Natural killer cell treated with Interleukin-12 subunit alpha and Interleukin-12 subunit beta and Interleukin-15 and Interleukin-18, amount 100 ng/mL, for 72 hours (primary cell): ENCODE measurements around the gene PORCN. TPM values are rescaled to one million over a fixed set of nuclear protein-coding genes. Genes with fewer than 3 reads are reported as not detected.

Experiments
- ATAC-seq, 2 donors: fragments of 150-1000 bp; cut with Tn5 transposase in 1 of 2; sonication (Bioruptor Pico), chemical (Tn5 transposase) in 1 of 2; 2 replicates each; pipeline ENCODE4 v1.10.0; 2021
- DNase-seq: peaks from one replicate; pipeline ENCODE4 v3.0.0; 2022; ENCODE audit warnings: low spot score
- H3K27ac Mint-ChIP-seq, 2 donors: 1 replicate in 1 of 2; 2 replicates in 1 of 2; pipeline ENCODE4 v1.8.0; 2022; ENCODE audit warnings: mixed read lengths in 2 of 2, mild to moderate bottlenecking in 1 of 2, moderate library complexity in 1 of 2
- H3K27me3 Mint-ChIP-seq, 2 donors: 1 replicate in 1 of 2; 2 replicates in 1 of 2; pipeline ENCODE4 v1.8.0; 2022; ENCODE audit warnings: mixed read lengths in 2 of 2
- H3K36me3 Mint-ChIP-seq: one replicate; pipeline ENCODE4 v1.8.0; 2022; ENCODE audit warnings: mixed read lengths
- H3K4me1 Mint-ChIP-seq, 2 donors: 1 replicate in 1 of 2; 2 replicates in 1 of 2; pipeline ENCODE4 v1.8.0; 2022; ENCODE audit warnings: low read depth in 2 of 2, mixed read lengths in 2 of 2, mild to moderate bottlenecking in 1 of 2
- H3K4me3 Mint-ChIP-seq: one replicate; pipeline ENCODE4 v1.8.0; 2022; ENCODE audit warnings: mixed read lengths
- H3K9me3 Mint-ChIP-seq: 2 replicates; pipeline ENCODE4 v1.8.0; 2022; ENCODE audit warnings: mixed read lengths
- total RNA-seq, 2 donors: library from RNA; stranded (reverse); gene quantifications; one replicate each; pipeline ENCODE4 v1.2.3, GENCODE V29; 2022

The PORCN gene
- total RNA-seq, 2 donors from 2014 or later, result 25.9 to 31.0 TPM

- Mint-ChIP-seq H3K27me3 (peaks cover 0 to 3% of the 10 kb centered on the region in 2 donors), H3K36me3 (peaks cover under 1% of the 10 kb centered on the region), H3K9me3 (no peaks in the 10 kb centered on the region), H3K4me1 (peaks cover 27 to 36% of the 10 kb centered on the region in 2 donors), H3K4me3 (no peak overlapping the region), H3K27ac (no peak overlapping the region)
- ATAC-seq (no peak), DNase-seq (no peak)
Observed at GRCh38 chrX:48471504-48471903, 37.3 kb upstream of the PORCN start.

DNA sequence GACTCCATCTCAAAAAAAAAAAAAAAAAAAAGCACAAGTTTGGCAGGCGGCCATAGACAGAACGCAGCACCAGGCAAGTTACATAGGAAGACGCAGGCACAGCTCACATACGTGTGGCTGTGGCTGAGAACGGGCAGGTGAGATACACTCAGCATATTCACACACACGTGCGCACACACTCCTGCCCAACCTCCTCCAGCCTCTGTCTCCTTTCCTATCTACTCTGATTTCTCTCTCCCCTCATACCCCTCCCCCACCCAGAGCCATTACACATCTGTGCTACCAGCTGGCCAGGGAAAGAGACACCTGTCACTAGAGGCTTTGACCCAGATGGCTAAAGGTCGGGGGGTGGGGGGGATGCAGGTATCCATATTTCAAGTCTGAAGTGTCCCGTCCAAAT, 36.6 kb upstream of the PORCN start:
- Mint-ChIP-seq H3K9me3 (no peaks in the 10 kb centered on the region), H3K27ac (no peak overlapping the region), H3K27me3 (peaks cover 0 to 3% of the 10 kb centered on the region in 2 donors), H3K36me3 (peaks cover 8% of the 10 kb centered on the region), H3K4me1 (peaks cover 27 to 37% of the 10 kb centered on the region in 2 donors), H3K4me3 (no peak overlapping the region)
- DNase-seq, result no peak
- no peak for ATAC-seq

DNA sequence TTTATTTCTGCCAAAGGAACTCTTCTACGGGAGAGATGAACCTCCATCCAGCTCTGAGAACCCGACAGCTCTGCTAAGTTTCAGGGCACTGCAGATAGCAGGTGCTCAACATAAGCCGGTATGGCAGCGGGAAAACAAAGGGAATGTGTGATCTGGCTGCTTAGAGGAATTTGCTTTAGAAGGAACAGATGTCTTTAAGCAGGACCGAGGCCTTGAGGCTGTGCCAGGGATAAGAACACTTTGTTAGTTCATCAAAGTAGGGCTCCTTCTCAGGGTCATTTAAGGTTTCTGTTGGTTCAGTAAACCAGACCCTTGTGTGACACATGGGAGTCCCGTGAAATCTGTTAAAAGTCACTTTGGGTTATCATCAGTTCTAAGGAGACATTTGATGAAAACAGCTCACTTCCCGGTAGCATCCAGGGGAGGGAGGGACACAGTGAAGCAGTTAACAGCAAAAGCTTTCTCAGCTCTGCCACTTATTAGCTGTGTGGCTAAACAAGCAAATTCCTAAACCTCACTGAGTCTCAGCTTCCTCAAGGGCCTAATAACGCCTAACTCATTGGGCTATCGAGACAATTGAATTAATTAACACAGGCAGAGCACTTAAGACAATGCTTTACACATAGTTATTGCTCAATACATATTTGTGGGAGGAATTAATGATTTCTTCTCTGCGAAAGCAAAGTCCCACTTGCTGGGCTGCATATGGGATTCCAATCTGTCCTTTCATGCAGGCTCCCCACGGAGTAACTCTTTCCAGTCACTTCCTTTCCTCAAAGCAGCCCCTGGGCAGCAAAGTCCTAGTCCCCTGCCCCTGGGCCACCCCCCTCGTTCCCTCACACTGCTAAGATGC, 35.7 kb upstream of the PORCN start:
- no peaks in the 10 kb centered on the region for H3K9me3 Mint-ChIP-seq
- DNase-seq, result no peak
- no peak for ATAC-seq
- H3K36me3 Mint-ChIP-seq, result peaks cover 10% of the 10 kb centered on the region
- H3K4me3 Mint-ChIP-seq, result no peak overlapping the region
- peaks cover 29 to 37% of the 10 kb centered on the region in 2 donors for H3K4me1 Mint-ChIP-seq
- H3K27ac Mint-ChIP-seq, result no peak overlapping the region
- H3K27me3 Mint-ChIP-seq, result peaks cover 0 to 3% of the 10 kb centered on the region in 2 donors

- H3K4me3 Mint-ChIP-seq, result no peak overlapping the region
- H3K36me3 Mint-ChIP-seq, result peaks cover 10% of the 10 kb centered on the region
- no peak for DNase-seq
- peaks cover 29 to 37% of the 10 kb centered on the region in 2 donors for H3K4me1 Mint-ChIP-seq
- no peak overlapping the region for H3K27ac Mint-ChIP-seq
- H3K9me3 Mint-ChIP-seq, result no peaks in the 10 kb centered on the region
- peaks cover 0 to 5% of the 10 kb centered on the region in 2 donors for H3K27me3 Mint-ChIP-seq
- ATAC-seq, result no peak
Observed at GRCh38 chrX:48473704-48473990, 35.1 kb upstream of the PORCN start.

GRCh38 chrX:48474127-48474526, 34.7 kb upstream of the PORCN start:
- no peak for ATAC-seq
- Mint-ChIP-seq H3K36me3 (peaks cover 10% of the 10 kb centered on the region), H3K4me3 (no peak overlapping the region), H3K9me3 (no peaks in the 10 kb centered on the region), H3K4me1 (peaks cover 29 to 37% of the 10 kb centered on the region in 2 donors), H3K27me3 (peaks cover 0 to 6% of the 10 kb centered on the region in 2 donors), H3K27ac (no peak overlapping the region)
- no peak for DNase-seq

GRCh38 chrX:48474581-48474980, 34.2 kb upstream of the PORCN start:
- Mint-ChIP-seq H3K27ac (no peak overlapping the region), H3K36me3 (peaks cover 10% of the 10 kb centered on the region), H3K4me3 (peak overlapping the region; percentile 96), H3K9me3 (no peaks in the 10 kb centered on the region), H3K27me3 (peaks cover 0 to 4% of the 10 kb centered on the region in 2 donors), H3K4me1 (peaks cover 27 to 32% of the 10 kb centered on the region in 2 donors)
- ATAC-seq (no peak), DNase-seq (no peak)

DNA sequence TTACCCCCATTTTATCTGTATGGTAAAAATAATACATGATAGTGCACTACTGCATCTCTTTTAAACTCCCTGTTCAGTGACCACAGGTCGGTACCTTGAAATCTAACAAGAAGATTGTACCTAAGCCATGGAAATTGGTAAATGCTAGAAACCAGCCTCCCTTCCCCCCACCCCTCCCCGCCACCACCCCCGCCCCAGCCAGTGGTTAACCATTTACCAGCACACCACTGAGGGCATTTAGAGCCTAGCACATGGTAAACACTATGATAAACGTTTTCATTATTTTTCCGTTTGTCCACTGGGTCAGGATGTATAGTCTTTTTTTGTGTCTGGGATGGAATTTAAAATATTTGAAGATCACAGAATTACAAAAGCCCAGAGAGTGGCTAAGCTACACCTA, 33.5 kb upstream of the PORCN start:
- Mint-ChIP-seq H3K9me3 (no peaks in the 10 kb centered on the region), H3K36me3 (peaks cover 10% of the 10 kb centered on the region), H3K4me1 (peaks cover 27 to 28% of the 10 kb centered on the region in 2 donors), H3K27ac (peak overlapping the region; percentile 90 to 94), H3K4me3 (peak overlapping the region; percentile 96), H3K27me3 (peaks cover 0 to 3% of the 10 kb centered on the region in 2 donors)
- ATAC-seq (no peak), DNase-seq (no peak)

DNA sequence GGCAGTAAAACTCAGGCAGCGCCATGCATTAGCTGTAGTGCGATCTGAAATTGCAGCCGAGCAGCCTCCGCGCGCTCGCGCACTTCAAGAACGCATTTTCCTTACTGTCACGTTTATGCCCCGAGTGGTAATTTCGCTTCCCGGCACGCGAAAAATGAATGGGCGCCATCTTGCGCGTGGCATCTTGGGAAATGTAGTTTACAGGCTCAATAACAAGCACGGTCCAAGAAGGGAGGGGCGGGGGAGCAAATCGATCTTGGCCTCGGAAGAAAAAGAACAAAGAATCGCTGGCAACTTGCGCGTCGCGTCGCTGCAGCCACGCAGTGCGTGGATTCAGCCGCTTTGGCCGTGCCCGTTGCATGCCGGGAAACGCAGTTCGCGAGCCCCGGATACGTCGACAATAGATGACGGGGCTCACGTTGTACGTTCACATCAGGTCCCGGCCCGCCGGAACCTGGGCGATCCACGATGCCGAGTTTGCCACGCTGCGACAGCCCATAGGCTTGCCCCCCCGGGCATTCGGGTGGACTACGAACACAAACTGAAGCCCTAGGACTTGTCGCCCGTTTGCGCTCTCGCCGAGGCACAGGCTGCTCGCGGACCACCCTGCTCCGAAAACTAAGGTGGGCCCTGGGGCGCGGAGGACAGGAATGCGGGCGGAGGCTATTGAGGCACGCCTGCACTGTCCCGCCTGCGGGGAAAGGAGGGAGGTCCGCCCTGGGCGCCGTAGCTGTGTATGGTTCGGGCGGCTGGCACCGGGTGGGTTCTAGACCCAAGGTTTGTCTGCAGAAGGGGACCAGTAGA, 32.8 kb upstream of the PORCN start, which contains the start of gene FTSJ1:
Gene FTSJ1 (plus strand): TSS at position 426 of the 804 bp plus-strand sequence. CDS start 1,849 bp downstream, outside the sequence.
- Mint-ChIP-seq H3K4me1 (peaks cover 27 to 34% of the 10 kb centered on the region in 2 donors), H3K27ac (peak within 1 kb of the TSS; percentile 90 to 94), H3K36me3 (peaks cover 10% of the 10 kb centered on the region), H3K9me3 (no peaks in the 10 kb centered on the region), H3K4me3 (peak within 1 kb of the TSS; percentile 96), H3K27me3 (peaks cover 0 to 3% of the 10 kb centered on the region in 2 donors)
- ATAC-seq (peak; percentile 96 to 97), DNase-seq (peak; percentile 91)

DNA sequence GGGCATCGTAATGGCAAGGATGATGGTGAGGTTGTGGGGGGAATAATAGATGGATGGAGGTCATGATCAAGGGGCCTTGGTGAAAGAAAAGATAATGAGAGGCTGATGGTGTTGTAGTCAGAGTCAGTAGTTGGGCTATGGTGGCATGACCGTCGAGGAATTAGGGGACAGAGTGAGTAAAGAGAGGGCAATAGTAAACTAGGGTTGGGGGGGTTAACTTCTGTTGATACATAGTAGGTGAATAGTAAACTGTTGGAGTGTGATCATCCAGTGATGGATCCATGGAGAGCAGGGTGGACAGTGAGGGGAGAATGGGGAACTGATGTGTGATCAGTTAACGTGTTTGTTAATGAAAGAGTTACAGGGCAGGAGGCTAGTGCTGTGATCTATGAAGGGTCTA, 31.9 kb upstream of the PORCN start:
- H3K4me3 Mint-ChIP-seq, result peak overlapping the region; percentile 96
- H3K27me3 Mint-ChIP-seq, result peaks cover 0 to 3% of the 10 kb centered on the region in 2 donors
- ATAC-seq (no peak), DNase-seq (no peak)
- H3K4me1 Mint-ChIP-seq, result peaks cover 22 to 34% of the 10 kb centered on the region in 2 donors
- peaks cover 10% of the 10 kb centered on the region for H3K36me3 Mint-ChIP-seq
- no peaks in the 10 kb centered on the region for H3K9me3 Mint-ChIP-seq
- peak overlapping the region; percentile 90 to 94 for H3K27ac Mint-ChIP-seq

GRCh38 chrX:48477960-48478755, 30.6 kb upstream of the PORCN start:
- Mint-ChIP-seq H3K4me3 (peak overlapping the region; percentile 96), H3K36me3 (peaks cover 10% of the 10 kb centered on the region), H3K4me1 (peaks cover 22 to 34% of the 10 kb centered on the region in 2 donors), H3K27ac (peak overlapping the region; percentile 90 to 94), H3K27me3 (peaks cover 0 to 3% of the 10 kb centered on the region in 2 donors), H3K9me3 (no peaks in the 10 kb centered on the region)
- ATAC-seq, result no peak
- no peak for DNase-seq

GRCh38 chrX:48478806-48479205, 30.0 kb upstream of the PORCN start:
- Mint-ChIP-seq H3K4me1 (peaks cover 22 to 34% of the 10 kb centered on the region in 2 donors), H3K27ac (no peak overlapping the region), H3K27me3 (peaks cover 0 to 3% of the 10 kb centered on the region in 2 donors), H3K9me3 (no peaks in the 10 kb centered on the region), H3K36me3 (peaks cover 10% of the 10 kb centered on the region), H3K4me3 (peak overlapping the region; percentile 21)
- DNase-seq, result no peak
- no peak for ATAC-seq

DNA sequence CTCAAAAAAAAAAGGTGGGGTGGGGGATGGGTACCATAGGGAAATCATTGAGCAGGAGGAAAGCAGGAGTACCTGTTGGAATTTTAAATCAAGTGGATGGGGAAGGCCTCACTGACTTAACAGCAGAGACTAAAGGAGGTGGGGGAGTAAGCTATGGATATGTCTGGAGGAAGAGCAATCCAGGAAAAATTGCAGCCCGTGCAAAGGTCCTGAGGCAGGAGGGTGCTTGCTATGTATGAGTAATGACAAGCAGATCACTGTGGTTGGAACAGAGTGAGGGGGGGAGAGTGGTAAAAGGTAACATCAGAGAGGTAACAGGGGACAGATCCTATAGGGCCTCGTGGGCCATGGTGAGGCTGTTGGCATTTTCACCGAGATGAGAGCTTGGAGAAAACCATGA, 28.6 kb upstream of the PORCN start:
- peak overlapping the region; percentile 6 to 49 for H3K27ac Mint-ChIP-seq
- no peaks in the 10 kb centered on the region for H3K9me3 Mint-ChIP-seq
- DNase-seq (no peak), ATAC-seq (no peak)
- H3K4me3 Mint-ChIP-seq, result no peak overlapping the region
- H3K27me3 Mint-ChIP-seq, result peaks cover 0 to 3% of the 10 kb centered on the region in 2 donors
- H3K4me1 Mint-ChIP-seq, result peaks cover 20 to 31% of the 10 kb centered on the region in 2 donors
- peaks cover 10% of the 10 kb centered on the region for H3K36me3 Mint-ChIP-seq

GRCh38 chrX:48480583-48480982, 28.2 kb upstream of the PORCN start:
- Mint-ChIP-seq H3K36me3 (peaks cover 10% of the 10 kb centered on the region), H3K9me3 (no peaks in the 10 kb centered on the region), H3K4me1 (peaks cover 18 to 31% of the 10 kb centered on the region in 2 donors), H3K4me3 (no peak overlapping the region), H3K27ac (peak overlapping the region; percentile 6 to 49), H3K27me3 (peaks cover 0 to 3% of the 10 kb centered on the region in 2 donors)
- no peak for DNase-seq
- no peak for ATAC-seq
